Keratinocyte (primary cell): ENCODE measurements around the gene SVOP.

Source experiments
- CTCF ChIP-seq, 3 experiments: IDR thresholded peaks in 1 of 3; conservative IDR thresholded peaks in 1 of 3; optimal IDR thresholded peaks in 1 of 3; 2 replicates in 2 of 3; 3 replicates in 1 of 3; pipeline versions ENCODE3 to v1.5.1; 2011; ENCODE audit warnings: low read length in 3 of 3, mild to moderate bottlenecking in 3 of 3, moderate library complexity in 2 of 3, control low read depth in 1 of 3, inconsistent platforms in 1 of 3; ENCODE audit not compliant: insufficient read depth in 2 of 3; ENCODE audit errors: extremely low read depth in 1 of 3
- EZH2 ChIP-seq: IDR thresholded peaks from one replicate; pipeline ENCODE4 v1.6.1; 2012; ENCODE audit warnings: inconsistent platforms, mild to moderate bottlenecking, low read length, moderate library complexity

- no peak for TF ChIP-seq CTCF (optimal IDR thresholded peaks at IDR 0.05 in 1 of 3, IDR thresholded peaks at IDR 0.05 in 1 of 3, conservative IDR thresholded peaks at IDR 0.05 in 1 of 3; ENCODE audit: extremely low read depth in 1 of 3, insufficient read depth in 2 of 3, low read length in 3 of 3)
- TF ChIP-seq EZH2, result no peak
These were observed 109.0 kb downstream of the SVOP start for GRCh38 chr12:108911915-108912314.
